Fibroblast of lung (primary cell): ENCODE results near the gene NEMP2.

Experiments
- CTCF ChIP-seq, 2 donors: IDR thresholded peaks in 1 of 2; conservative IDR thresholded peaks in 1 of 2; 1 replicate in 1 of 2; 2 replicates in 1 of 2; pipeline ENCODE4 v1.5.1; 2011 to 2012; ENCODE audit warnings: low read length in 2 of 2, control low read depth in 1 of 2, inconsistent platforms in 1 of 2, low read depth in 1 of 2, mild to moderate bottlenecking in 1 of 2
- EZH2 ChIP-seq: IDR thresholded peaks from 2 replicates; pipeline ENCODE4 v1.5.1; 2012; ENCODE audit warnings: low read length, control low read depth, mild to moderate bottlenecking; ENCODE audit errors: missing control alignments

- no peak for TF ChIP-seq CTCF (conservative IDR thresholded peaks at IDR 0.05 in 1 of 2, IDR thresholded peaks at IDR 0.05 in 1 of 2; ENCODE audit: low read depth in 1 of 2, low read length in 2 of 2)
- no peak for TF ChIP-seq EZH2
Measured at GRCh38 chr2:190465060-190465459, 69.5 kb downstream of the NEMP2 start.
